GM18526 (cell line): ENCODE measurements around the gene CNP.
A peak's percentile ranks its signal among the peaks of the same experiment; 100 is the strongest.

Experiments
- POLR2A ChIP-seq: IDR thresholded peaks from 3 replicates; pipeline ENCODE4 v1.6.1; 2011; ENCODE audit not compliant: insufficient read length; ENCODE audit errors: extremely low read depth

The CNP gene

DNA sequence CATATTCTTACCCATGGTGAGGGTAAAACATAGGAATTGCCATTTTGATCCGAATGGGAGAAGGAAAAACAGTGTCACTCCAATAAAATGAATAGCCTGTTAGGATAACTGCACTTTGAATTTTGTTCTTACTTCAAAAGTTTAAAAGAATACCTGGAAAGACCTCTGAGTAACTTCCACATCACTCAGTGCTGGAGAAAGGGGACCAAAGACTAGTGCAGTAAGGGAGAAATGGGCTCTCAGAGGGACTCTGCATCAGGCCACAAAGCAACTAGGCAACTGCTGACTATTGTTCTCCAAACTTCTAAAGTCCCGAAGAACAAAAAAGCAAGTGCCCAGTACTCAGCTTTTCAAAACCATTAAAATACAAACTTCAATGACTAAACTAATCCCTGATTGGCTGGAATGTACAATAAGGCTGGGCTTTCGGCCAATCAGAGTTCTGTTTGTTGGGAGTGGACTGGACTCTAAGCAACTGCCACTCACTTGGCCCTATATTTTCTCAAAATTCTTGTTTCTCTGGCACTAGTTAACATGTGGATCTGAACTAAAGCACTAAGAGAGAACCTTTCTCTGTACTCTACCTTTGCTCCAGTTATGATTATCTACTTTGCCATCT, 44.4 kb downstream of the CNP start:
- TF ChIP-seq POLR2A: no peak

DNA sequence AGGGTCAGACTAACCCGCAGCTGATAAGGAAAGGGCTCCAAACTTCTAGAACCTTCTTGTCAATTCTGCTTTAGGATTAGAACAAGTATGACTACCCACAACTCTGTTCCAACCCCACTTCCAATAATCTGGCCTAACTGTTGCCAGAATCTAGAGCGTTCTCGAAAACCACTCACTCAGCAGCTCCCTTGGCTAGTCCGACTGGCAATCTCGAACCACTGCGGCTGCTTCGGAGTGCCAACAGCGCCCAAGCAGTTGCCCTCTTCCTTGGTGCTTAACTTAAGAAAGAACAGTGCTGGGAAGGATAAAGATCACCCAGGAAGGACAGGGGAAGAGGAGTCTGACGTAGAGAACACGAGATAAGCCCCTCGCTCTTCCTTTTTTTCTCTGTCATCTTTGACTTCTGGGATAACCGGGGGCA, 49.8 kb downstream of the CNP start:
- no peak for TF ChIP-seq POLR2A

DNA sequence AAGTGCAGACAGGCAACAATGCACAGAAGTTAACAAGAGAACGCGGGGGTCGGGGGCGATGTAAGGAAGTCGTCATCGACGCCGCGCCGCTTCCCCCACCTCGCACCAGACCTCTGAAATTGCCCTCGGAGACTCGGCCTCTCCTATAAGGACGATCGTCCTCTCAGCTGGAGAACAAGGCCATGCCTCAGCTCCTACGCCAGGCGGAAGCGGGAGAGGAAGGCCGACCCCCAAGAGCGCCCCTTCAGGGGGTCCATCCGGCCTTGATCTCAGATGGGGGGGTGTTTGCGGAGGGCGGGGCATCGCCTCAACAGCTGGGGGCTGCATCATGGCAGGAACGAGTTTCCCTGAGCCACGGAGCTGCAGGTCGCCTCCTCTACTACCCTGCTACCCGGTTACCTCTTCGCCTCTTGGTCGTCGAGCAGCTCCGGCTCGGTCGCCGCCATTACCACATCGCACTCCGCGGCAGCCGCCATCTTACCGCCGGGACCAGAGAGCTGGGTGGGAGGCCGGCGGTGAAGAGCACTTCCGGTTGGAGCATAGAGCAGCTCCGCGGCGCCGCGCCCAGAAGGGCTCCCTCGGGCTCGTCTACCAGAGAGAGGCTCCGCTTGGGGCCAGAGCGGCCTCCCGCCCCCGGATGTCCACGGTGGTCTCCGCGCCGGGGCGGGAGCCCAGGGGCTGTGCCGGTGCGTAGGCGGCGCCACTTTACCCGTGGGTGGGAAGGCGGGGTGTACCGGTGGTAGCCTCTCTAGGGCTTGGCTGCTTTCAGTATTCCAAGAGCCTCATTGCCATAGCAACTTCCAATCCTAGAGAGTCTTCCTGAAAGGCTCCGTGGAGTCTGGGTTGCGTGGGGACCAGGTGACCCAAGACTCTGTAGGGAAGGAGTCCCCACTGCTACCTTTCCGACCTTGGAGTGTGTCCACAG, 50.6 kb downstream of the CNP start, which contains the start of gene DNAJC7:
Gene DNAJC7, minus strand, starts transcription at position 499 of the 925 bp plus-strand sequence. Its CDS starts 23 bp downstream, at position 476.
- peak; percentile 76 for TF ChIP-seq POLR2A

DNA sequence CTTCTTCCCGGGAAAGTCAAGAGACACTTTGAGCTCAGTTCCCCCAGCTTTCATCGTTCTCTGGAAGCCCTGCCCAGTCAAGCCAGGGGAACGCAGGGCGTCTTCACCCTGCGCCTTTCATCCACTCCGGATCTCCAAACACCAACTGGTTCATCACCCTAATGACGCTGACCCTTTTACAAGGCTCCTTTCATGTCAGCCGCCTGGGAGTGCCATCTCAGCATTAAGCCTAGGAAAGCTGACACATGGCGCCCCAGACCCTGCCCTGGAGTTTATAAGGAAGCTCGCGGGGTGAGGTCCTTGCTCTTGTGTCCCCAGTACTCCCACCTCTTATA, 51.2 kb downstream of the CNP start:
- no peak for TF ChIP-seq POLR2A

DNA sequence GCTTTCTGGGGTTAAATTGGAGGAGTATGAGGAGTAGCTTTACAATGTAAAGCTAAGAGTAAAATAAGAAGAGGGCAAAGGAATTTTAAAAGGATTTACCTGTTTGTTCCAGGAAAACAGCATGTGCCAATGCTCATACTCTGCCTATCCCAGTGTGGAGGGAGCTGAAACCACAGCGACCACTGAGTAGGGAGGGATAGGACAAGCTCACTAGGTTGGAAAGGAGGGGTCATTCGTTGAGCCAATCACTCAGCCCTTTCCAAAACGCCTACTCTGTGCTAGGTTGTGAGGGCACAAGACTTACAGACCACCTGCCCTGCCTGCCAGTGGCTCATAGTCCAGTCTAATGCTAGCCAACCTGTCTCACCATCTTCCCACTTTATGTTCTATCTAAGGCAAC, 51.7 kb downstream of the CNP start:
- TF ChIP-seq POLR2A: no peak

DNA sequence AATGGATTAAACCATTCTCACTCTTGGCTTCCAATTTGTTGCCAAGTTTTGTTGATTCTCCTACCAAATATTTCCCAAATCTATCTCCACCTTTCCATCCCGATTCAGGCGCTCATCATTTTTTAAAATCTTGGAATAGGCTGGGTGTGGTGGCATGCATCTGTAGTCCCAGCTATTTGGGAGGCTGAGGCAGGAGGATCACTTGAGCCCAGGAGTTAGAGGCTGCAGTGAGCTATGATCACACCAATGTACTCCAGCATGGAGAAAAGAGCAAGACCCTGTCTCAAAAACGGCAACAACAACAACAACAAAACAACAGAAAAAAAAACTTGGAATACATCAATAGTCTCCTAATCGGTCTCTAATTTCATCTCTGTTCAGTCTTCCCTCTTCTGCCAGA, 52.4 kb downstream of the CNP start:
- no peak for TF ChIP-seq POLR2A

DNA sequence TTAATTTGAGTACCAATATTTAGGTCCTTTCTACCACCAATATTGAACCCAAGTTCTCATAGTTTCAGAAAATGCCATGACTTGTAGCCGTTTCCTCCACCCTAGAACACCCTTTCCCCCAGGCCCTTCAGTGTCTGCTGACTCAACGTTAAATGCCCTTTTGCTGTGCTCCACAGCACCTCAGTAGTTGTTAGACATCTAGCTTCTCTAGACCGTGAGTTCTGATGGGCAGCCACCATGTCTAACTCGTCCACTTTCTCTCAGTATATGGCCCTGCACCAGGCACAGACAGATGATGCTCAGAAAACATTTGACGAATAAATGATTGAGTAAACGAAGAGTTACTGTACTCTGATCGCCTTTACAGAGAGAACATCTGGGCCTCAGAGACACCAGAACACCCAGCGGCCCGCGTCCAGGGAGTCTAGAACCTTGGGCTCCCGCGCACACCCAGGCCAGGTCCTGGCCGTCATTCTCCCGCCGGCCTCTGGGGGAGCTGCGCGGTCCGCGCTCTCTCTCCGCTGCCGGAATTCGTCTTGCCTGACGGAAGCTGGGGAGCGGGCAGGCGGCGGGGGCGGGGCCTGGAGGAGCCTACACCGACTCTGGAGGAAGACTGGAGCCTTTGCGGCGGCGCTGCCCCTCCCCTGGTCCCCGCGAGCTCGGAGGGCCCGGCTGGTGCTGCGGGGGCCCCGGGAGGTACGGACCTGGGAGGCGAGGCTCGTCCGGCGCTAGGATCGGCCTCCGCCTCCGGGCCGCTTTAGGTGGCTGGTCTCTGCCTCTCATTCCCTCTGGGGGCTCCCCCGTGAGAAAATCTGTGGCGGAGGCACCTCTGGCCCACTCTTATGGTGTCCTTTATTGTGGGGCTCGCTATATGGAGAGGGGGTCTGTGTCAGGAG, 53.2 kb downstream of the CNP start, which contains the start of gene NKIRAS2:
Gene NKIRAS2, plus strand, starts transcription at position 582 of the 896 bp plus-strand sequence. CDS start 1,488 bp downstream, outside the sequence.
- TF ChIP-seq POLR2A: peak; percentile 79

DNA sequence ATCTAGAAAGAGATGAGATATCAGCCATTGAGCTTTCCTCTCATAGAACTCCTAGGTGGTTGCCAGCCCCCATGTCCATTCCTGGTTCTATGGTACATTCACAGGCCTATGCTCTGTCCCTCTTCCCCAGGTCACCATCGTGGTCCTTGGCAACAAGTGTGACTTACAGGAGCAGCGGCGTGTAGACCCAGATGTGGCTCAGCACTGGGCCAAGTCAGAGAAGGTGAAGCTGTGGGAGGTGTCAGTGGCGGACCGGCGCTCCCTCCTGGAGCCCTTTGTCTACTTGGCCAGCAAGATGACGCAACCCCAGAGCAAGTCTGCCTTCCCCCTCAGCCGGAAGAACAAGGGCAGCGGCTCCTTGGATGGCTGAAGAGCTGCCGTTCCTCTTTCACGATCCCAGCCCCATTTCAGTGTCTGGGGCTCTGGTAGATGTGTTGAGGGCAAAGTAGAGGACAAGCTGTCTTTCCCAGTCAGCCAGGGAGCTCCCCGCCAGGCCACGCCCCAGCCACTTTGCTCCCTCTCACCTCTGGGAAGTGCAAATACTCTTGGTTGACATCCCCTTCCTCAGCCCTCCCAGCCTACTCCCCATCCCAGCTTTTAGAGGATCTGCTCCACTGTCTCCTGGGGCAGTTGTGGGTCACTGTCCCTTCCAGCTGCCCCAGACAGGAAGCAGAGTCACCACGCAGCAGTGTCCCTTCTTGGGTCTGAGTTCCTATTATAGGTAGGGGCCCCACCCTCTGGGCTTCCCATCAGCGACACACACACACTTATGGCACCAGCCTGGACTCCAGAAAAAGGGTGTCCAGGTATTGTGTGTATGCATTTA, 57.1 kb downstream of the CNP start:
- TF ChIP-seq POLR2A: no peak

DNA sequence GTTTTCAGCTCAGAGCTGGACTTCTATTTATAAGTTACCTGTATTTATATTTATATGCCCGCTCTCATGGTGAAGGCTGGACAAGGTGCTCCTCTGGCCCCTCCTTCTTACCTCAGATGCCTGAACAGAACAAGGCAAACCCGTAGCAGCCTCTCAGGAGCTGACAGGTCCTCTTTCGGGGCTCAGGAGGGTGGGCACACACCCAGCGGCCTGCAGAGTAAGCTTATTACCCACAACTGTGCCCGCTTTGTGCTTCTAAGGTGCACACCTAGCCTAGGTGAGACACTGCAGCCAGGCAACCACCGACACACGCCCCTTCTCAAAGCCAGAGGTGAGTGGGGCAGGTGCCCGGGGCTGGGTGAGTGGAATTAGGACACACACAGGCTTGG, 58.6 kb downstream of the CNP start:
- TF ChIP-seq POLR2A: no peak

DNA sequence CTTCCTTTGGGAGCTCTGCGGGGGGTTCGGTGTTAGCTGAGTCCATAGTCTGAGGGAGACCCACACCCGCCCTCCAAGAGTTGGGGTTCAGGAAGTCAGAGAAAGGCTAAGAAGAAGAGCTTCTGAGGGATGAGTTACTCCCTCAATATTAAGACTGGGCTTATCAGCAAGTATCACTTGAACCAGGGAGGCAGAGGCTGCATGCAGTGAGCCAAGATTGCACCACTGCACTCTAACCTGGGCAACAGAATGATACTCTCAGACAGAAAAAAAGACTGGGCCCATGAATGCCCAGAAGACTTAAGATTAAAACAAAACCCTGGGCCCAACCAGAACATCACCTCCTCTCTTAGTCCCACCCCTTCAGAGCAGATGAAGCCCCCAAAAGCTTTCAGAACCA, 59.3 kb downstream of the CNP start:
- TF ChIP-seq POLR2A: no peak

DNA sequence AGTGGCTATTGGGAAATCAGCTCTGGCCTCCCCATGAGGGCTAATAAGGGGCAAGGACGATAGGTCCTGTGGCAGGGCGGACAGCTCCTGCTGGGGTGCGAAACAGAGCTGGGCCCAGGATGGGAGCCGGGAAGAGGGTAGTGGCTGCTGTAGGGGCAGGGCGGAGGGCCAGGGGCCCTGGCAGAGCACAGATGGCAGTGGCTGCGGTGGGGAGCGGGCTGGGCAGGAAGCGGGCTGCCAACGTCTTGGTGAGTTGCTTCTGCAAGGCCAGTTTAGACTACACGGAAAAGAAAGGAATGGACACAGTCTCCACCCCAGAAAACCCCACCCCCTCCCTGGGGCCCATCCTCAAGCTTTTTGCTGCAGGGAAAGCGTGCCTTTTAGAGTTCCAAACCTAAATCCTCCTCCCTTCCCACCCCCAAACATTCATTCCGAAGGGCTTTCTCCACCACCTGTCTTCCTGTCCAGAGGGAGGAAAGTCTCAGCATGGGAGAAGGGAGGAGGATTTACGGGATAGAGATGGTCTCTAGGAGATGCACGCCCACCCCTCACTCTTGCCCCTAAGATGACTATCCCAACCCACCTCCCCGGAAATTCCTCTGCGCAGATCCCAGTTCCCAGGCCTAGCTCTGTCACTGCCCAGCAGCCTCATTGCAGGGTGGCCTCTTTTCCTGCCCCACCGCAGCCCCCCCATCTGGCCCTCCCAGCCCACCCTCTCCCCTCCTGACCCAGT, 60.4 kb downstream of the CNP start:
- TF ChIP-seq POLR2A: no peak
